Hematopoietic multipotent progenitor cell treated with erythropoietin and hydrocortisone succinate and interleukin-3 and kit ligand, for 15 days (in vitro differentiated cells): ENCODE data around the gene PLLP.
"Not testable (repeated sequence)": the region's sequence is repeated elsewhere in the genome, so short reads cannot be mapped to it uniquely, and the experiment has no call there.

Experiments used
- DNase-seq: peaks from one replicate; pipeline ENCODE4 v3.0.0-alpha.2; 2015; ENCODE audit warnings: low spot score

Gene PLLP

GRCh38 chr16:57303021-57303909, 18.8 kb upstream of the PLLP start:
- no peak for DNase-seq

- DNase-seq: no peak
Observed at GRCh38 chr16:57301126-57301817, 16.8 kb upstream of the PLLP start.

DNA sequence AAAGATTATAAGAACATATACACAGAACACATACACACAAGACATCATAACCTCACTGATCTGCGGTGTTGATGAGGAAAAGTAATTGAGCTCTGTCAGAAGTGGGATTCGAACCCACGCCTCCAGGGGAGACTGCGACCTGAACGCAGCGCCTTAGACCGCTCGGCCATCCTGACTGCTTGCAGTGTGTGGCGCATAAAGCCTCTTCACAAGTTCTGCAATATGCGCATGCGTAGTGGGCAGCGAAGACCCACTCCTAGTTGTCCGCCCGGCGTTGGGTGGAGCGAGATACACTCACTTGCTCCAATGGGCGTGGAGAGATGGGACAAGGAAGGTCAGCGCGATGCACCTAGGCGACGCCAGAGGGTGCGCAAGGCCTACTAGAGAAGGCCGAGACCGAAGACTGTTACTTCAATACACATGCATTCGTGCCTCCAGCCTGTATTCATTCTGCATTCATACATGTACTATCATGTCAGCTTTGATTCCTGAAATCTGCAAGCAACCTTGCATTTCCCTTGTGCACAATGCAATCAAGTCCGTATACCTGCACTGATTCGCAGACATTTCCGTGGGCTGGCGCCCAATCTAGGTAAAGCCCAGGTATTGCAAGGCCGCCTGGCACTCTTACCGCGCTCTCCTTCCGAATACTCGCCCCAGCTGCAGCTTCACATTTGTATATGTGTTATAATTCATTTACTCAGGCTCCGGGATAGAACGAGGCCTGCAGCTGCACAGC, 16.1 kb upstream of the PLLP start:
- DNase-seq: peak; percentile 99

DNA sequence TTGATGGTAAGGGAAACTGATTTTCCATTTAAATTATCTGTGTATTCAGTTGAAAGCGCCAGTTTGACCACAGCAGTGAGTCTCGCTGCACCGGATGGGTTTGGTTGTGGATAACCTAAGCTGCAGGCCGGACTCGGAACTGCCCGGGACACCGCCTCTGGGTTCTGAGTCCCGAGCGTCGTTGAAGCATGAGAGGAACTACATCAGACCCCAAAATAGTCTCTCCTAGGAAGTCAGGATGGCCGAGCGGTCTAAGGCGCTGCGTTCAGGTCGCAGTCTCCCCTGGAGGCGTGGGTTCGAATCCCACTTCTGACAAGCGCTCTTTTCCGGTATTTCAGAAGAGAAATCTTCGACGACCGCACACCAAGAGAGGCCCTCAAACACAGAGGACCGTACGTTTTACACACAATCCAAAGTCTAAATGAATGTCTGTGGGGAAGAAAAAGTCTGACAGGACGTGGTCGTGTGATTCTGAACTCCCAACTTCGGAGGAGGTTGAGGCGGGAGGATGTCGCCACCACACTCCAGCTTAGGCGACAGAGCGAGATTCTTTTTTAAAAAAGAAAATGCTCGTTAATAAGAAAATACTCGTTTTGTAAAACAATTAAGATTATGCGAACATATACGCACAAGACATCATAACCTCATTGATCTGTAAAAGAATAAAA, 15.4 kb upstream of the PLLP start:
- DNase-seq: peak; percentile 79

DNA sequence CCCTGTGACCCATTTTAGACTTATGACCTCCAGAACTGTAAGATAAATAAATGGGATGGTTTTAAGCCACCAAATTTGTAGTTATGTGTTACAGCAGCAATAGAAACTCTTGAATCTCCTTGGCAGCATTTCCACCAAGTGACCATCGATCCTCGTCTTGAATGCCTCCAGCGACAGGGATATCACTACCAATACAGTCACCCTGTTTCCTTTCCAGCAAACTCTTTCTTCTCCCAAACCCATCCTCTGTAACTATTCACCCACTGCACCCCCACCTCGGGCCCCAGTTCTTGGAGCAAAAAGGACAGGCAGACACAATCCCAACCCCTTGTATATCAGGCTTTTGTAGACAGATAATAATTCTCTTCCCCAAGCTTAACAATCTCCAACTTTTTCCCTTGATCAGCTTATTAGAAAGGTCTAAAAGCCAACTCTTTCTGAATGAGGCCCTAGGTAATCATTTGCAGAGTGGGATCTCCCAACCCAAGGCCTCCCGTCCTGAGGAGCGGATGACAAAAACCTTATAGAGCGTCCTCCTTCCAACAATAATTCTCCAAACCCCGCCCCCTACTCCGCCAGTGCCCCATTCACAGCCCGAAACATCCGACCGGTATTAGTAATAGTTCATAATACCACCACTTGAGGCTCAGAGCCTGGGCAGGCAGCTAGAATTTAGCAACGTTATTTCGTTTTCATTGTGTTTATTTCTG, 14.7 kb upstream of the PLLP start:
- DNase-seq: no peak

- no peak for DNase-seq
Observed at GRCh38 chr16:57297856-57298255, 13.4 kb upstream of the PLLP start.

DNA sequence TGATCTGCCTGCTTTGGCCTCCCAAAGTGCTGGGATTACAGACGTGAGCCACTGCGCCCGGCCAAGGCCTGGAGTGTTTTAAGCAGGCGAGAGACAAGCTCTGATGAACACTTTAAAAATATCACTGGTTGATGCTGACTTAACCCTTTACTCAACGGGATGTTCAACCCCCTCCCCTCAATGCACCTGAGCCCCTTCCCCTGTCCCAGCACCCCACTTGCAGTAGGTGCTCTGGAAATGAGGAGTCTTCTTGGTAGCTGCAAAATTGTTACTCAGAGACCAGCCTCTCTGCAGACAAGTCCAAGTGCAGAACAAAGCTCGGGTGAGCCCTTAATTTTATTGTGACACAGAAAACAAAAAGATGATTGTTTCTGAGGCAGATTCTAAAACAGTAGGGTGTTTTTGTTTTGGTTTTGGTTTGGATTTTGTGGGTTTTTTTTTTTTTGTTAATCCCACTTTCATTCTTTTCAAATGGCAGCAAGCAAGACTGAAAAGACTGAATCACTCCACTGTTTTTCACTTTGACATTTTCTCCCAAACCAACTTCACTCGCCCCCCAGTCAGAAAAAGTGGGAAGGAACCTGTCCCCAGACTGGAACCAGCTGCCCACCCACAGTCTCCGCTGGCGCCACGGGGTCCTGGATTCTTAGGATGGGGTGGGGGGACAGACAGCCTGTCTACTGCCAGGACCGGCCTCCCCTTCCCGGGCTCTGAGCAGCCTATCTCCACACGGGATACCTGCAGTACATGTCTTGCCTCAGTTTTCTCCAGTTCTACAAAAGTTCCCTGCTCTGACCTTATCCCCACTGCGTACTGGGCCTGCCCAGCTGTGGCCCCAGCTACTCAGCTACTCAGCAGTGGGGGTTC, 5.2 kb upstream of the PLLP start:
- no peak for DNase-seq

DNA sequence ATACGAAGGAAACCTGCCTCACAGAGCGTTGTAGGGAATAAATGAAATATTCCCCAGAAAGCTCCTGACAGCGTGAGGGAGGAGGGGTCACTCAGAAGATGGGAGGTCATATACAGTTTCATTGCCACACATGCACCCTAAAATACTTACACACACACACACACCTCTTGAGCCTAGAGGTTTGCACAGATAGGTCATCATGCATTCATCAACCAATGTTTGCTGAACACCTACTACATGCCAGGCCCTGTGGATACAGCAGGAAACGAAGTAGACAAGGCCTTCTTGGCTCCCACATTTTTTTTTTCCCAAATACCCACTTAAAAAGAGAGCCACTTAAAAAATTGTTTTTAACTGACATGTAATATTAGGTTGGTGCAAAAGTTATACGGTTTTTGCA, 907 bp upstream of the PLLP start:
- DNase-seq: no peak

- DNase-seq: no peak
Observed at GRCh38 chr16:57284952-57285363, 486 bp upstream of the PLLP start.

DNA sequence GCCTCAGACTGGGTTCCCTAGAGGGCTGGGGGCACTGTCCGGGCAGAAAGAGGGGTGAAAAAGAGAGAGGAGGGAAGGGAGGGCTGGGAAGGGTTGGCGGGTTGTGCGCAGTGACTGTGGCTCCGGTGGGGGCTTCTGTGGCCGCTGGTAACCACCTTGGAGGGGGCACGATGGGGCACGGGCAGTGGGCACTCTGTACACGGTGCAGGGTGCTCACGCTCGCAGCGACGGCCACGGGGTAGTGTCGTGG, 588 bp downstream of the PLLP start:
- no peak for DNase-seq

DNA sequence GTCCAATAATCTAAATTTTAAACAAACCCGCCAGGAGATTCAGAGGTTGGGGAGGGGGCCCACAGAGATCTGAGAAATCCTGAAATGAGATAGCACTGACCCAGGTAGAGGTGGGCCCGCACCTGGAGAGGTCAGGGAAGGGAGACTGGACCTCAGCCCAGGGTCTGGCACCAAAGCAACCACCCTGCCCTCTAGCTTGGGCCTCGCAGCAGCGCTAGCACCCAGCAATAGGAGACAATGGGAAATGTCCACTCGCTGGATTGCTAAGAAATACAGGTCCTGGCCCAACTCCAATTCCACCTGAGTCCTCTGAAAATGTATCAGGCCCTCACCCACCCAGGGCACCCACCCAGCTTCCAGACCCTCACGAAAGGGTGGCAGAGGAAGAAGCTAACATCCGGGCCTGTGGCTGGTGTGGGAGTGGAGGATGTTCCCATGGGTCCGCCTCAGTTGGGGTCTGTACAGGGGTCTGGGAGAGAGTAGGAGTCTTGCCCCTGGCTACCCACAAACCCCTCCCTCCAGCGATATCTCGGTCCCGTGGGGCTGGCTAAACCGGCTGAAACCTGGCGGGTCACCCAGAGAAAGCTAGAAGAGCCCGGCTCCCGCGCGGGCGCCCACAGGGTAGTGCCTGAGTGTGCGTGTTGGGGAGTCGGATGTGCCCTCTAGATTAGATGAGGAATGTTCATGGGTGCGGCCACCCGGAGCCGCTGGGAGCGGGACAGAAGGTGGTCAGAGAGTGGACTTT, 1.1 kb downstream of the PLLP start:
- DNase-seq: no peak

- DNase-seq: no peak
Observed at GRCh38 chr16:57282510-57283213, 1.8 kb downstream of the PLLP start.

DNA sequence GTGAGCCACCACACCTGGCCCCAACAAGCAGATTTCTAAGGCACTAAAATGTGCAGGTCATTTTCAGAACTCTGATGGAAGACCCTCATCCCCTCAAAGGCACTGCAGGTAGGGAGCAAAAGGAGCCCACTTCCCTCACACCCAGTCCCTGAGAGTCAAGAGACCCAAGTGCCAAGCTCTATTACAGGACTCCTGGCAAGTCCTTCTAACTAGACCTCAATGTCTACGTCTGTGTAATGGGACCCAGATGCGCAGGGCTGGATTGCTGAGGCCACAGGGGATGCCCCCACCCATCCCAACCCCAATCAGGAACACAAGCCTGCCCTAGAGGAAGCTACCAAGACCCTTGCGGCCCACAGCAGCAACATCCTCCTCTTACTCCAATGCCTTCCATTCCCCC, 2.7 kb downstream of the PLLP start:
- DNase-seq: no peak

DNA sequence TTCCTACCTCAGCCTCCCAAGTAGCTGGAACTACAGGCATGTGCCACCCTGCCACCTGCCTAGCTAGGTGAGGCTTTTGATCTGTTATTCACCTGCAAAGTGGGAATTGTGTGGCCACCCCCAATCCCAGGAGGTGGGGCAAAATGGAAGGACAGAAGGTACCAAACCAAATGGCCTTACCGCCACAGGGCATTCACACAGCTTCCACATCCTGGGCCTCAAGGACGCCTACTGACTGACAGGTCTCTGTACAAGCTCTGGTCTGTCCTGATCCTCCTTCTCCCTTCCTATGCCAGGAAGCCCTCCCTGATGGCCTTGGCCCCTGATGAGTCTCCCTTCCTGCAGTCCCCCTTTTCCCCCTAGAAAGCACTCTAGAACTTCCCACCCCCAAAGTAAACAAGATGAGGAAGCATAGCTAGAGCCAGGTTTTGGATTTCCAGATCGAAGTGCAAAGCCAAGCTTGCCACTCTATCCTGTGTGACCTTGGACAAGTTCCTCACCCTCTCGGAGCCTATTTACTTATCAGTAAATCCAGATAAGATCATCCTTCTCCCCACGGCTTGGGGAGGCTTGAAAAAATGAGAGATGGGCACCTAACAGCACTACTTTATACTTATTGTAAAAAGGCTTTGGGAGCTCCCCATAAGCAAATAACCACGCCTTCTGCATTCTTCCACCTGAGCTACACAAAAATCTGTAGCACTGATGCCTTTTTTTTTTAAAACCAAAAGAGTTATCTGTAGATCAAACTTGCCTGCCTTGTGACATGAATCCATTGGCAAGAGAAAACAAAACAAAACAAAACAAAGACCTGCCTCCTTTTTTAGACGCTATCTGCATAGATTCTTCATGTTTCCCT, 4.5 kb downstream of the PLLP start:
- no peak for DNase-seq

DNA sequence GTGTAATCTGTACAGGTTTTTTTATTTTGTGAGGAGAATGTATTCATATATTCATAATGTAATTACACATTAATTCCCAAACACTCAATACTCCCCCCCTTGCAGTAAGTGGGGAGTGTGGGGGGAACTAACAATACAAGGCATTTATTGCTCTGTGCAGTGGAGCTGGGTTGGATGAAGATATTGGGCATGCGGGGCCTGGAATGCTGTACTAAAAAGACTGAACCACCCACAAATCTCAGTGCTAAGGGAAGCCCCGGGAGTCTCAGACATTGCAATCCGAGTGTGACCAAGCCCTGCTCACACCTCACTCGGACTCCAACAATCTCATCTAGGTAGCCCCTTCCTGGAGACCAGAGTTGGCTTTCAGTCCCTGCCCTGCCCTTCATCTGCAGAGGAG, 6.0 kb downstream of the PLLP start:
- DNase-seq: no peak

GRCh38 chr16:57277586-57277985, 6.9 kb downstream of the PLLP start:
- DNase-seq: no peak

GRCh38 chr16:57276596-57276995, 7.9 kb downstream of the PLLP start:
- DNase-seq: no peak

- not testable (repeated sequence) for DNase-seq
Observed at GRCh38 chr16:57275946-57276345, 8.5 kb downstream of the PLLP start.

DNA sequence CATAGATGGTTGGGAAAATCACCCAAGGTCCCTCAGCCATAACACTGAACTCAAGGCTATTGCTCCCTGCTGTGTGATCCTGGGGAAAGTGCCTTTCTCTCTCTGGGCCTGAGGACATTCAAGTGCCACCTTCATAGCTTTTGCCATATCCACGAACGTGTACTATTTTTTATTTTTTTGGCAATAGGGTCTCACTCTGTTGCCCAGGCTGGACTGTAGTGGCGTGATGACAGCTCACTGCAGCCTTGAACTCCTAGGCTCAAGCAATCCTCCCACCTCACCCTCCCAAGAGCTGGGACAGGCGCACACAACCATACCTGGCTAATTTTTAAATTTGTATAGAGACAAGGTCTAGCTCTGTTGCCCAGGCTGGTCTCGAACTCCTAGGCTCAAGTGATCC, 10.6 kb downstream of the PLLP start:
- no peak for DNase-seq
